Cardiac fibroblast (primary cell): ENCODE measurements around the gene EGFL6.
"Not testable (repeated sequence)": the region's sequence is repeated elsewhere in the genome, so short reads cannot be mapped to it uniquely, and the experiment has no call there.

Source experiments
- DNase-seq, 2 donors: peaks; one replicate each; pipeline versions ENCODE4 v3.0.0 to v3.0.0-alpha.2; 2010; ENCODE audit warnings: low read depth in 2 of 2
- H3K4me3 ChIP-seq, 2 donors: replicated peaks in 1 of 2; 1 replicate in 1 of 2; 2 replicates in 1 of 2; pipeline ENCODE4 v1.5.1; 2011; ENCODE audit warnings: low read depth in 2 of 2, low read length in 2 of 2, mild to moderate bottlenecking in 2 of 2, moderate library complexity in 1 of 2
- TF ChIP-seq, protein P1 (sequence below): IDR thresholded peaks from one replicate; pipeline ENCODE4 v1.5.1; 2011; ENCODE audit warnings: low read depth, mild to moderate bottlenecking, low read length, inconsistent platforms

EGFL6 gene

DNA sequence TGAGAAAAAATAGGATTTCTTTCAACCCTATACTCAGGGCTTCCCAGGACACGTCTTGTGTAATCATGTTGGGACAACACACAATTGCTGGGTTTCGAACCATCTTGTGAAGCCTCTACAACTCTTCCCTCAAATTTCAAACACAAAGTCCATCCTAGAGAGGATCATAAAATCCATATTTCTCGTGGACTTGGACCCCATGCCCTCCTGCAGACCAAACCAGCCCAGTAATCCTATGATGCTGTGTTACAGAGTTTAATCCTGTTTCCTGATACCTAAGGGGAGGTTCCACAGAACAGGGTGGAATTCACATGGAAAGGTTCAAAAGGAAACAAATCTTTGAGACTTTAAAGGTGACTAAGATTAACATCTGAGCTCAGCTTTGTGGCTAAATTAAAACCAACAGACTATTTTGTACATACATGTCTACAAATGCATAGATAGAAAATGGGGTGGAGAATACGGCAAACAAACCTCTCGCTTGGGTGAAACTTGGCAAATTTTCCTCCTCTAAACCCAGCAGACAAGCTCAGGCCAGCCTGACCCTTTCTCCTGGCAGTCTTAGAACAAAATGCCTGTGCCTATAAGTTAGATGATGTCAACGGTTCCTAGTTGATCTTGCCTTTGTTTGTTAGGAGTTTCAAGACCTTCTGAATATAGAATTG lies 38.1 kb downstream of the EGFL6 start:
- H3K4me3 ChIP-seq: no peak overlapping the region
- TF ChIP-seq, protein P1, sequence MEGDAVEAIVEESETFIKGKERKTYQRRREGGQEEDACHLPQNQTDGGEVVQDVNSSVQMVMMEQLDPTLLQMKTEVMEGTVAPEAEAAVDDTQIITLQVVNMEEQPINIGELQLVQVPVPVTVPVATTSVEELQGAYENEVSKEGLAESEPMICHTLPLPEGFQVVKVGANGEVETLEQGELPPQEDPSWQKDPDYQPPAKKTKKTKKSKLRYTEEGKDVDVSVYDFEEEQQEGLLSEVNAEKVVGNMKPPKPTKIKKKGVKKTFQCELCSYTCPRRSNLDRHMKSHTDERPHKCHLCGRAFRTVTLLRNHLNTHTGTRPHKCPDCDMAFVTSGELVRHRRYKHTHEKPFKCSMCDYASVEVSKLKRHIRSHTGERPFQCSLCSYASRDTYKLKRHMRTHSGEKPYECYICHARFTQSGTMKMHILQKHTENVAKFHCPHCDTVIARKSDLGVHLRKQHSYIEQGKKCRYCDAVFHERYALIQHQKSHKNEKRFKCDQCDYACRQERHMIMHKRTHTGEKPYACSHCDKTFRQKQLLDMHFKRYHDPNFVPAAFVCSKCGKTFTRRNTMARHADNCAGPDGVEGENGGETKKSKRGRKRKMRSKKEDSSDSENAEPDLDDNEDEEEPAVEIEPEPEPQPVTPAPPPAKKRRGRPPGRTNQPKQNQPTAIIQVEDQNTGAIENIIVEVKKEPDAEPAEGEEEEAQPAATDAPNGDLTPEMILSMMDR: no peak
- DNase-seq: no peak

DNA sequence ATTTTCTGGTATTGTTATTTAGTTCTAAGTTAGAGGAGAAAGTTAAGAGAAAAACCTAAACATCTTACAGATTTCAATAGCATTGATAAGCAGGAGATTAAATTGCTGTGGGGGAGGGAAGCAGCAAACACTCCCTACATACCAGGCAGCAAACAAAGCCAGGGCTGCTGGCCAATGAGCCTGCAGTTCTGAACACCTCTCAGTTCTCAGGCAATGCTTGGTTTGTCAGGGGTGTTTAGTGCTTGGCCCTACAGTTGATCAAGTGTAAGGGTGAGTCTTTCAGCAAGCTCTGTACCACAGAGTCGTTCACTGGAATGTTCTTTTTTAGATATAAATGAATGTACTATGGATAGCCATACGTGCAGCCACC lies 38.6 kb downstream of the EGFL6 start:
- no peak overlapping the region for H3K4me3 ChIP-seq
- no peak for DNase-seq
- TF ChIP-seq, protein P1: no peak

DNA sequence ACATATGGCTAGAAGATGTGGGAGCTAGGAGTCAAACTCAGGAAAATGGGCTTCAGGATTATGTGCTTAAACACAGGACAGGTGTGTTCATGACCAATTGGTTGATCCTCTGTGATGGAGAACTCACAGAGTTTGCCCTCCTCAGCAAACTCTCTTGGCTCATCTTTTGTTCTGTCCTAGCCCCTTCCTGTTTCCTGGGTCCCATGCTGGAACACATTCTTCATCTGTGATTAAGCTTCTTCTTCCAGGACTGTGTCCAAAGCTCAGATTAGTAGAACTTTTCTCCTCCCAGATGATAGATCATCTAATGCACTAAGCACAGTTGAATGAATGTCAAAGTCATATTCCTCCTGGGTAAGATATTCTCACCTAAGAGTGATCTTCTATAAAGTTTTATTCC lies 44.8 kb downstream of the EGFL6 start:
- TF ChIP-seq, protein P1: no peak
- DNase-seq: no peak
- no peak overlapping the region for H3K4me3 ChIP-seq

DNA sequence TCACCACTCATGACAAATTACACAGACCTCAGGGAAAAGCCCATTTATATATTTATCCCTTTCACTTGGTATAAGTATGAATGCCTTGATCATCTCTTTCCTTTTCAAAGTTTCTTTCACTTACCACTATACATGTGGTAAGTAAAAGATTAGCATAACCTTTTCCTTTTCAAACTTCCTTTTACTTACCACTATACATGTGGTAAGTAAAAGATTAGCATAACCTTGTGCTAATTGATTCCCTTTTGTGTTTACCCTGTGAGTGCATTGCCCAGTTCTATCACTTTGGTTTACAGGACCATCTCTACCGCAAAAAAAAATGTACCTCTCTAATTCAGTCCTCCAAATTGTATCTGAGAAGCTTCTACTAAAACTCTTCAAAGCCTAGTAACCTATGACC lies 50.8 kb downstream of the EGFL6 start:
- TF ChIP-seq, protein P1: no peak
- H3K4me3 ChIP-seq: no peak overlapping the region
- no peak for DNase-seq

DNA sequence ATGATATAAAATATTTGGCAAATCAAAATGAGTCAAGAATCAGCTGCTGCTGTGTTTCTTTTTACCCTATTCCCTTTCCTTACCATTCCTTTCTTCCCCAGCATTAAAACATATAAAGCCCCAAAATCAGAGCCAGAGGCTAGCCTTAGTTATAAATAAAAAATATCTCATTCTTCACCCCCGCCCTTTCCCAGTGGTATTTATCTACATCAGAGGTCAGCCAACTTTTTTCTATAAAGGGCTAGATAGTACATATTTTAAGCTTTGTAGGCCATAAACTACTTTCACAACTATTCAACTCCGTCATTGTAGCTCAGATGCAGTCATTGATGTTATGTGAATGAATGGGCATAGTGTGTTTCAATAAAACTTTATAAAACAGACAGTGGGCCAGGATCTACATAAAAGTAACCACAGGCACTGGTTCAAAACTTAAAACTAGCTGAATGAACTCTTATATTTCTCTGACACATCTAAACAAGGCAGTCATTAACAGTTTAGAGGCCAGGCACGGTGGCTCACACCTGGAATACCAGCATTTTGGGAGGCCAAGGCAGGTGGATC lies 53.1 kb downstream of the EGFL6 start:
- TF ChIP-seq, protein P1: no peak
- no peak overlapping the region for H3K4me3 ChIP-seq
- DNase-seq: peak in 1 of 2 donors; percentile 22

DNA sequence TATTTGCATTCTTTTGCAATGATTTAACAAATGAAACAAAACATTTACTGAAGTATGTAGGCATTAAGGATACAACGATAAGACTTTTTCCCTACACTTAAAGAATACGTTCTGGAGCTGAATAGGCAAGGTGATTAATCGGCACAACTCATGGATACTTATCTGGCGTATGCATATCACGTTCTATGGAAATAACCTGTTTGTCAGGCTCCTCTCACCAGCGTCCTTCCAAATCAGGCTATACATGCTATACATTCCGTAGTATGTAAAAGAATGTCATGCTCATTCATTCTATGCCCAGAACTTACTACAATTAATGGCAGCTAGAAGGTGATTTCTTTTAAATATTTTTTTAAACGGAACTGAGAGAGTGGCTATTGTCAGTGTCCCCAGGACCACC lies 57.9 kb downstream of the EGFL6 start:
- DNase-seq: no peak
- no peak overlapping the region for H3K4me3 ChIP-seq
- TF ChIP-seq, protein P1: no peak

DNA sequence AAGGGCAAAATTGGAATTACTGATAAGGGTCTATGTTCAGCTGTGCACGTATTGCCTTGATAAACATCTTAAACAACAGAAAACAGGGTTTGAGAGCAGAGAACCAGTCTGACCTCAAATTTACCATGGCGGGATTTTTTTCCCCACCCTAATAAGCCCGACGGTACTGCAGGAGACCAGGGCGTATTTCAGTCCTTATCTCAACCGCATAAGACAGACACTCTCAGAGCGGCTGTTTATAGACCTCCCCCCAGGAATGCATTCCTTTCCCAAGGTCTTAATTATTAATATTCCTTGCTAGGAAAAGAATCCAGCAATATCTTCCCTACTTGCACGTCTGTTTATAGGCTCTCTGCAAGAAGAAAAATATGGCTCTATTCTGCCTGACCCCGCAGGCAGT lies 67.8 kb downstream of the EGFL6 start:
- not testable (repeated sequence) for DNase-seq, H3K4me3 ChIP-seq
